Right renal pelvis (tissue), 4 donors: ENCODE data around the gene ZBTB43. TPM values are rescaled to one million over a fixed set of nuclear protein-coding genes. Genes with fewer than 3 reads are reported as not detected.
"Not testable (repeated sequence)": the region's sequence is repeated elsewhere in the genome, so short reads cannot be mapped to it uniquely, and the experiment has no call there.

Experiments
- DNase-seq, 4 donors: peaks; one replicate each; pipeline ENCODE4 v3.0.0-alpha.2; 2013; ENCODE audit warnings: low read depth in 4 of 4, low spot score in 3 of 4, missing footprints in 1 of 4
- polyA plus RNA-seq, 4 donors: library from polyadenylated mRNA; unstranded; fragments of 120-200 nt; gene quantifications; one replicate each; pipeline ENCODE4 v1.2.1, GENCODE V29; 2013; ENCODE audit not compliant: insufficient read length in 4 of 4

ZBTB43 gene
- polyA plus RNA-seq, 4 donors: 10.7 to 19.7 (median 15.3) TPM

DNA sequence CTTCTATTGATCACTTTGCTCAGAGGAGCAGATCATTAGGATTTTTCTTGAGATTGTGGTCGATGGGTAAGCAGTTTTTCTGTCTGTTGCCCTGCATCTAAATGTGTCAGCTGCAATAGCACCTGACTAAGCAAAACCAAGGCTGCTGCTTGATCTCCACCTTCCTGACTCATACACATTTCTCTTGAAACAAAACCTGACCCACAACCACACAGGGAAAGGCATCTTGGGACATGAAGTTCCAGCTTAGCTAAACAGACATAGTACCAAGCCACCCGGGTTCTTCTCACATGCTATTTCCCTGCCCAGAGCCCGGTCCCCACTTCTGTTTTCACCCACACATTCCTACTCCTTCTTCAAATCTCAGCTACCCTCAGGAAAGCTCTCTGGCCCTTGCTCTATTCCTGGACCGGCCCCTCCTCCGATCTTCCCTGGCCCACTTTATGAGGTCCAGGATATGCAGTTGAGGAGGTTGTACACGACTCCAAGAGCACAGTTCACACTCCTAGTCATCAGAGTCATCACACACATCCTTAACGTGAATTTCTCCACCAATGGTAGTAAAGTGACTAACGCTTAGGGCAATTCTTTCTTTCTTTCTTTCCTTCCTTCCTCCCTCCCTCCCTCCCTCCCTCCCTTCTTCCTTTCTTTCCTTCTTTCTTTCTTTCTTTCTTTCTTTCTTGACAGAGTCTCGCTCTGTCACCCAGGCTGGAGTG is 16.0 kb upstream of the ZBTB43 start:
- DNase-seq: no peak

GRCh38 chr9:126790561-126790960 is 14.3 kb upstream of the ZBTB43 start:
- DNase-seq: no peak

DNA sequence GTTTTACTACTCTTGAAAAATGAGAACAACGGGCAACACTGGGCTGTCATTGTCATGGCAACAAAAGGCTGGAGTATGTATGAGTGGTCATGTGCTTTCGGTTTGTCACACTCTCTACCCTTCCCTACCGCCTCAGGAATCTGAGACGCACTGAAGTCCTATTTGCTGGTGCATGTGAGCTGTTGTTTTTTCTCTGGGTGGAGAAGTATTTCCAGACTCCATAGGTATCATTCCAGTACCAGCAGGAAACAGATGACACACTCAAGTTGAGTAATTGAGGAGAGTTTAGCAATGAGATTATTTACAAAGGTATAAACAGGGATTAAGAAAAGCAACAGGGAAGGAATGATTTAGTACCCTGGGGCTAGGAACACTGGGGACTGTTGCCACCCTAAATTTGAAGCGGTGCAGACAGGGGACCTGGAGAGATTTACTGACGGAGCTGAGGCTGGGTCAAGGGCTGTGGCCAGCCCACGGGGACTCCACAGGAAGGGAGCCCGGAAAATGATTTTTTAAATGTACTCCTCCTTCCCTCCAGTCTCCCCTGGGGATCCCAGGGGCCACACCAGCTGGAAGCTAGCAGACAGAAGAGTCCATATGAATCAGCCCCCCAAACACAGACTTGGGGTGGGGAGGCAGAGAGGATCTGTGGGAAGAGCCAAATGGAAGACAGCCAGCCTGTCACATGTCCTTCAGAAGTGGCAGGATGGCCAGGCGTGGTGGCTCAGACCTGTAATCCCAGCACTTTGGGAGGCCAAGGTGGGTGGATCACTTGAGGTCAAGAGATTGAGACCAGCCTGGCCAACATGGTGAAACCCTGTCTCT is 13.2 kb upstream of the ZBTB43 start:
- DNase-seq: no peak

DNA sequence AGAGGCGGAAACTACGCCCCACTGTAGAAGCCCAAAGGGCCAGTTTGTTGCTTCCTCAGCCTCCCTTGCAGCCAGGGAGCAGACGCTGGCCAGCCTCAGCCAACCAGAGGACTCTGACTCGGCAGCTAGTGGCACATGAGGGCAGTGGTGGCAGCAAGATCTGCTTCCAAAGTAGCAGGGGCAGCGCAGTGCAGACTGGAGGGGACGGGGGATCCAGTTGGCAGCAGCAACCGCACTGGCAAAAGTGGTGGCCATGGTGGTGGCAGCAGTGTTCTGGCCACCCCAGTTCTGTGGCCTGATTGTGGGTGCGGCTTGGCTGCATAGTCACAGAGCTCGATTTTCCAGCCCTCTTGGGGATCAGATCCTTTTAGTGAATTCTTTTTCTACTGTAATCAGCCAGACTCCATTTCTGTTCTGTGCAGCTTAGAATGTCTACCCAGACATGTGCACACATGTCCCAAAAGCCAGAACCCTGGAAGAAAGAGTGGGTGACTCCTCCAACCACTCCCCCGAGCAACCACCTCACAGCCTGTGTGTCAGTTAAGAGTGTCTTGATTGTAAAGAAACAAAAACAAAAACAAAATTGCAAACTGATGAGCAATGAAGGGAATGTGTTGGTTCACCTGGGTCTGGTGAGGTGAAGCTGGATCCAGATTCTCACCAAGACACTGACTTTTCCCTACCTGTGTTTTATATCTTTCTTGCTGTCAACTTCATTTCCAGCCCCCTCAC is 11.0 kb upstream of the ZBTB43 start:
- no peak for DNase-seq

DNA sequence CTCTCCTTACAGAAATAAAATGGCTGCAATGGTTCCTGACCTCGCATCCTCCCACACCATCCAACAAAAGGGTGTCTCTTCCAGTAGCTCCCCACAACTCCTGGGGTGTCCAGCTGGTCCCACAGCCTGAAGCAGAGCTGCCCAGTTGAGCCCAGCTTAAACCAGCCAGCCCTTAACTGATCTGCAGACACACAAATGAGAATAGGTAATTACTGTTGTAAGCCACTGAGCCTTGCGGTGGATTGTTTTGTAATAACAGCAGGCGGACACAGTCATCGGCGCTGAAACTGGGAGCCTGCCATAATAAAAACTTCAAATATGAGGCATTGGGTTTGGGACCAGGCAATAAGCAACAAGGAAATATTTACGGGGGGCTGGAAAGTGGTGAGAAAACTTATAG is 10.4 kb upstream of the ZBTB43 start:
- no peak for DNase-seq

DNA sequence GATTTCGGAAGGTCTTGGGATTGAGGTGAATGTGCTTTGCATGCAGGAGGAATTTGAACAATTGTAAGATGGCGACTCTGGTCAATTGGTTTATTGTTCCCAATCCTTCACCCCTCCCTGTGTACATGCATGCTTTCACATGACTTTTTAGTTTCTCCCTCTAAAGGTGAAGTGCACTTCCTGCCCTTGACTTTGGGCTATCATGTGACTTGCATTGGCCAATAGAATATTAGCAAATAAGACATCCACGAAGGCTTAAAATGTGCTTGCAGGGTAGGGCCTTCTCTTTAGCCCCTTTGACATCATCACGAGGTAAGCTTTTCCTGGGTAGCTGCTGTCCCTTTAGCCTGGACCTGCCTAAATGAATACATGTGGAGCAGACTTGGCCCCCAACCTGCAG is 8.1 kb upstream of the ZBTB43 start:
- no peak for DNase-seq

DNA sequence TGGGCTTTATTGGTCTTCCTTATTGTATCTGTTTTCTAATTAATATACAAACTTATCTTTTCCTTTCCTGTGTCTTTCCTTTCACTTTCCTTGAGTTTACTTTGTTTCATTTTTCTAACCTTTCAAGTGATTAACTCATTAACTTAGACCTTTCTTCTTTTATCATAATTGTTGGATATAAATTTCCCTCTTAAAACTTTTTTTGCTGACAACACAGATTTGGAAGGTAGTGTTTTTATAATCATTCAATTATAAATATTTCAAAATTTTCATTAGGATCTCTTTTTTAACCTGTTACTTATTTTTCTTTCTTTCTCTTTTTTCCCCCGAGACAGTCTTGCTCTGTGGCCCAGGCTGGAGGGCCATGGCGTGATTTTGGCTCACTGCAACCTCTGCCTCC is 6.9 kb upstream of the ZBTB43 start:
- DNase-seq: no peak

DNA sequence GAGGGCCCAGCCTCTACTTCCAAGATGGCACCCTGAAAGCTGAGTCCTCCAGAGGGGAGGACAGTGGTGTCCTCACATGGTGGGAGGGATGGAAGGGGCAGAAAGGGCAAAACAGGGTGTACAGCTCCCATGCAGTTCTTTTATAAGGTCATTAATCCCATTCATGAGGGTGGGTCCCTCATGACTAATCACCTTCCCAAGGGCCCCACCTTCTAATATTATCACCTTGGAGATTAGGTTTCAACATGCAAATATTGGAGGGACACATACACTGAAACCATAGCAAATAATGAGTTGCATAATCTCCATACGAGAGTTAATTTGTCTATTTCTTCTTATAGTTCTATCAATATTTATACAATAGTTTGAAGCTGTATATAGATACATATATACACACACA is 5.8 kb upstream of the ZBTB43 start:
- no peak for DNase-seq

DNA sequence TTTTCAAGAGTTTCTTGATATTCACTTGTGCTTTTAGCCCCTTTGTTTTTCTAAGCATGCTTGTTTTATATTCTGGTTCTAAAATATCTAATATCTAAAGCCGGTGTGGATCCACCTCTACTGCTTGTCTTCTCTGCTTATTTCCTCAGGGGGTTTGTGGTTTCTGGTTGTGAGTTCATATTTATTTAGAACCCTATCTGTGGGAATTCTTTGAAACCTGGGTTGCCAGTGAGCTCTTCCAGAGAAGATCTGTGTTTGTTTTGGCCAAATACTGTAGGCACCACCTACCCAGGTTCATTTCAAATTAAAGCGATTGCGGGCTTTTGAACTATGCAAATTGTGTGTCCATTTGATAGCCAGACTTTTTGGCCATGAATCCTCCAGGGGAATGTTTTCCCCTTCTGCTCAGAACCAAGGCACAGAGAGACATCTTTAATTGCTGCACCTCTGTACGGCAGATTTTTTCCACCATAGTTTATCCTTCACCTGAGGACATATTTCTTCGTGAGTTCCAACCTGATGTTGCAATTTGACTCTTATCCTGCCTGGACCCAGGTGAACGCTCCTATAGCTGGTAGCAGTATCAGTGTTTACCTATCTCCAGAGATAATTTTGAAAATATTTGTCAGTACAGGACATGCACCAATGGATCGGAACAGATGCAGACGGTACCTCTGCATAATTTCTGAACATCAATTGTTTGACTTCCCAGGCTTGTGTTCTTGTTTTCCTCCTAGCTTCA is 2.4 kb upstream of the ZBTB43 start:
- no peak for DNase-seq

DNA sequence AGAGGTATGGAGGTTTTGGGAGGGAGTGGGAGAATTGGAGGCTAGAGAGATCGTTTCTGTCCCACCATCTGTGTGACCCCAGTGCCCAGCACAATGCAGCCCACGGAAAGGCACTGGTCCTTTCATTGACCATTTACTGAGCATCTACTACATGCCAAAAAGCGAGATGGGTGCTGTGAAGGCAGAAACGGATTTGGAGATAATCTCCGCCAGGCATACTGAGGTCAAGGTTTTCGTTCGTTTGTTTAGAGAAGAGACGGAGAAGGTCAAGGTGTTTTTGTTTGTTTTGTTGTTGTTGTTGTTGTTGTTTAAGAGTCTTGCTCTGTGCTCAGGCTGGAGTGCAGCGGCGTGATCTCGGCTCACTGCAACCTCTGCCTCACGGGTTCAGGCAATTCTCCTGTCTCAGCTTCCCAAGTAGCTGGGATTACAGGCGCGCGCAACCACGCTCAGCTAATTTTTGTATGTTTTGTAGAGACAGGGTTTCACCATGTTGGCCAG is 593 bp upstream of the ZBTB43 start:
- DNase-seq: no peak

GRCh38 chr9:126805554-126806262 is 868 bp downstream of the ZBTB43 start:
- DNase-seq: no peak

- no peak for DNase-seq
These were observed 1.5 kb downstream of the ZBTB43 start for GRCh38 chr9:126806336-126806735.

DNA sequence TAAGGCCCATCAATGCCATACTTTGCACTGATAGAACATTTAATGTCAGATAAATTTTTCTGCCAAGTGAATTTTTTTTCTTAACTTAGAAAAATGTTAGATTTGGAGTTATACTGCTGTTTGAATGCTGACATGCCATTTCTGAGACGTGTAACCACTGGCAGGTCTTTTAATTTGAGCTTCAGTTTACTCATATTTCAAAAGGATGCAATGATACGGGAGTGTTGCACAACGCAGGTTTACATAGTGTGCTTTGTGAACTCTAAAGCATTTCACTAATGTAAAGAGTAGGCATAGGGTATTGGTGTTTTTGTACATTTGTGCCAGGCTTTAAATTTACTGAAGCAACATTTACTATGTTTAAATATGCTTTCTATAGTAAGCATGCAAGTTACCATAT is 4.2 kb downstream of the ZBTB43 start:
- no peak for DNase-seq

DNA sequence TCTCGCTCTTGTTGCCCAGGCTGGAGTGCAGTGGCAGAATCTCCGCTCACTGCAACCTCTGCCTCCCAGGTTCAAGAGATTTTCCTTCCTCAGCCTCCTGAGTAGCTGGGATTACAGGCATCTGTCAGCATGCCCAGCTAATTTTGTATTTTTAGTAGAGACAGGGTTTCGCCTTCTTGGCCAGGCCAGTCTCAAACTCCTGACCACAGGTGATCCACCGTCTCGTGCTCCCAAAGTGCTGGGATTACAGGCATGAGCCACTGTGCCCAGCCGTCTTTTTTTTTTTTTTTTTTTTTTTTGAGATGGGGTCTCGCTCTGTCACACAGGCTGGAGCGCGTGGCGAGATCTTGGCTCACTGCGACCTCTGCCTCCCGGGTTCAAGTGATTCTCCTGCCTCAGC is 5.4 kb downstream of the ZBTB43 start:
- not testable (repeated sequence) for DNase-seq

GRCh38 chr9:126813072-126813471 is 8.2 kb downstream of the ZBTB43 start:
- DNase-seq: no peak

DNA sequence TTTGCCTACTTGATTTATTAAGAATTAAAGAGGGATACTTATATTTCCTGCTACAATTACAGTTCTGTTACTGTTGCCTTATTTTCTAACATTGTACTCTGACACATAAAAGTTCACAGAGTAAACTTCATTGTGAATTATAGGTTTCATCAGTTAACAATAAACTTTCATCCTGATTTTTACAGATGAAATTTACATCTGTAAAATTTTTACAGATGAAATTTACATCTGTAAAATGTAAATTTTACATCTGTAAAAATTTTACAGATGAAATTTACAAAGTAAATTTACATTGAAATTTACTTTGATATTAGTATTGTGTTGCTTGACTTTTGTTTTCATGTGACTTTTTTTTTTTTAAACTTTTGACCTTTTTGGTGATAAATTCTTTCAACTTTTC is 9.3 kb downstream of the ZBTB43 start:
- no peak for DNase-seq

GRCh38 chr9:126817615-126818014 is 12.8 kb downstream of the ZBTB43 start:
- not testable (repeated sequence) for DNase-seq

- DNase-seq: no peak
These were observed 13.6 kb downstream of the ZBTB43 start for GRCh38 chr9:126818482-126818881.

- DNase-seq: no peak
These were observed 14.6 kb downstream of the ZBTB43 start for GRCh38 chr9:126819482-126819881.

DNA sequence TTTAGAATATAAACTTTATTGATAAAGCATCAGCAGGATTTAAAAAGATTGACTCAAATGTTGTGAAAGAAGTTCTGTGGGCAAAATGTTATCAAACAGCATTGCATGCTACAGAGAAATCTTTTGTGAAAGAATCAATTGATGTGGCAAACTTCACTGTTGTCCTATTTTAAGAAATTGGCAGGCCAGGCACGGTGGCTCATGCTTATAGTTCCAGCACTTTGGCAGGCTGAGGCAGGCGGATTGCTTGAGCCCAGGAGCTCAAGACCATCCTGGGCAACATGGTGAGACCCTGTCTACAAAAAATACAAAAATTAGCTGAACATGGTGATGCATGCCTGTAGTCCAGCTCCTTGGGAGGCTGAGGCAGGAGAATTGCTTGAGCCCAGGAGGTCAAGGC is 17.4 kb downstream of the ZBTB43 start:
- DNase-seq: no peak
